Natural killer cell (primary cell): Measurements from ENCODE around the gene TOP2B. TPM values are rescaled to one million over a fixed set of nuclear protein-coding genes. Genes with fewer than 3 reads are reported as not detected.

ENCODE experiments used
- ATAC-seq, 3 donors: fragments of 150-1000 bp in 2 of 3; fragments of 200-7000 bp in 1 of 3; cut with Tn5 transposase; 1 replicate in 1 of 3; 2 replicates in 2 of 3; pipeline ENCODE4 v1.10.0; 2021; ENCODE audit warnings: mild to moderate bottlenecking in 2 of 3, moderate library complexity in 2 of 3
- DNase-seq, 2 donors: peaks; one replicate each; pipeline versions ENCODE4 v3.0.0 to v3.0.0-alpha.2; 2013 to 2021; ENCODE audit warnings: mixed read lengths in 1 of 2
- H3K27ac ChIP-seq: one replicate; pipeline ENCODE4 v1.5.1; 2013; ENCODE audit warnings: mild to moderate bottlenecking, low read length
- H3K27me3 ChIP-seq: one replicate; pipeline ENCODE4 v1.6.1; 2013; ENCODE audit warnings: low read length; ENCODE audit not compliant: control insufficient read depth, insufficient read depth
- H3K36me3 ChIP-seq: one replicate; pipeline ENCODE4 v1.6.1; 2013; ENCODE audit warnings: low read length; ENCODE audit not compliant: control insufficient read depth, insufficient read depth
- H3K4me1 ChIP-seq: one replicate; pipeline ENCODE4 v1.6.1; 2013; ENCODE audit warnings: low read length; ENCODE audit not compliant: control insufficient read depth, insufficient read depth
- H3K4me3 ChIP-seq: one replicate; pipeline ENCODE4 v1.5.1; 2013; ENCODE audit warnings: low read length
- H3K9me3 ChIP-seq: one replicate; pipeline ENCODE4 v1.6.1; 2013; ENCODE audit warnings: low read length; ENCODE audit not compliant: control insufficient read depth, insufficient read depth
- H3K27ac Mint-ChIP-seq, 2 donors: one replicate each; pipeline ENCODE4 v1.8.0; 2022; ENCODE audit warnings: mild to moderate bottlenecking in 2 of 2, mixed read lengths in 2 of 2, moderate library complexity in 1 of 2
- H3K27me3 Mint-ChIP-seq, 2 donors: one replicate each; pipeline ENCODE4 v1.8.0; 2022; ENCODE audit warnings: low read depth in 2 of 2, mixed read lengths in 2 of 2
- H3K36me3 Mint-ChIP-seq: one replicate; pipeline ENCODE4 v1.8.0; 2022; ENCODE audit warnings: mixed read lengths
- H3K4me1 Mint-ChIP-seq, 2 donors: one replicate each; pipeline ENCODE4 v1.8.0; 2022; ENCODE audit warnings: mixed read lengths in 2 of 2
- H3K4me3 Mint-ChIP-seq: one replicate; pipeline ENCODE4 v1.8.0; 2022; ENCODE audit warnings: mild to moderate bottlenecking, moderate library complexity, mixed read lengths
- H3K9me3 Mint-ChIP-seq, 2 donors: one replicate each; pipeline ENCODE4 v1.8.0; 2022; ENCODE audit warnings: mixed read lengths in 2 of 2
- CTCF ChIP-seq: fragments of 200-600 bp; IDR thresholded peaks from one replicate; pipeline ENCODE4 v1.8.0; 2022; ENCODE audit warnings: antibody characterized with exemption
- WGBS: methylation state at CpG from one replicate; pipeline ENCODE4 v1.1.7; 2013; ENCODE audit warnings: missing lambda C conversion rate; ENCODE audit not compliant: insufficient coverage; 5-methylcytosine and 5-hydroxymethylcytosine counted together
- intact Hi-C: fragments of 100-400 bp; cut with micrococcal nuclease; formaldehyde crosslinking; loops from one replicate; pipeline ENCODE4 v1.14.2; 2022
- total RNA-seq, 4 donors: library from RNA; stranded (reverse); fragments of 120-200 nt in 1 of 4; gene quantifications; one replicate each; pipeline versions ENCODE4 v1.2.3 to v1.2.4, GENCODE V29; 2013 to 2022

Gene TOP2B
- total RNA-seq, 3 donors from 2014 or later (not counting 1 experiment from before 2014, with no cell fraction given), result 126 to 180 (median 152) TPM

DNA sequence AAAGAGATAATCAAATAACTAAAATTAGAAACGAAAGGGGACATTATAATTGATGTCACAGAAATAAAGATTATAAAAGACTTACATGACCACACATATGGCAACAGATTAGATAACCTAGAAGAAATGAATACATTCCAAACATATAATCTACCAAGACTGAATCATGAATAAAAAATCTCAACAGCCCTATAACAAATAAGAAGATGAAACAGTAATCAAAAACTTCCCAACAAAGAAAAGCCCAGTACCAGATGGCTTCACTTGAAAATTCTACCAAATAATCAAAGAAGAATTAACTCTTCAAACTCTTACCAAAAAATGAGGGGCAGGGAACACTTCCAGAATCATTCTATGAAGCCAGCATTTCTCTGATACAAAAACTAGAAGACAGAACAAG, 11.8 kb downstream of the TOP2B start:
- ATAC-seq, result no peak
- WGBS, result no CpG with 5 or more reads among the region's 1 CpG
- Mint-ChIP-seq H3K27me3 (no peaks in the 10 kb centered on the region), H3K36me3 (peaks cover 22% of the 10 kb centered on the region), H3K27ac (peak overlapping the region; percentile 57 to 76), H3K4me1 (peaks cover 80 to 84% of the 10 kb centered on the region in 2 donors), H3K4me3 (peak overlapping the region; percentile 7), H3K9me3 (peaks cover 4 to 9% of the 10 kb centered on the region in 2 donors)
- intact Hi-C loops, result no loop called here
- H3K27me3 ChIP-seq, result no peaks in the 10 kb centered on the region
- peaks cover 9% of the 10 kb centered on the region for H3K4me1 ChIP-seq
- peaks cover 3% of the 10 kb centered on the region for H3K36me3 ChIP-seq
- peaks cover 5% of the 10 kb centered on the region for H3K9me3 ChIP-seq
- no peak overlapping the region for H3K27ac ChIP-seq
- no peak overlapping the region for H3K4me3 ChIP-seq
- no peak for DNase-seq
- TF ChIP-seq CTCF, result no peak

GRCh38 chr3:25648925-25649830, 15.5 kb downstream of the TOP2B start:
- no peak overlapping the region for H3K4me3 Mint-ChIP-seq
- ATAC-seq, result no peak
- intact Hi-C loops, result loop anchor here (1.0 to 5.0 kb wide), 4 partner anchors 14 to 262 kb away; no protein-coding TSS in a partner anchor

DNA sequence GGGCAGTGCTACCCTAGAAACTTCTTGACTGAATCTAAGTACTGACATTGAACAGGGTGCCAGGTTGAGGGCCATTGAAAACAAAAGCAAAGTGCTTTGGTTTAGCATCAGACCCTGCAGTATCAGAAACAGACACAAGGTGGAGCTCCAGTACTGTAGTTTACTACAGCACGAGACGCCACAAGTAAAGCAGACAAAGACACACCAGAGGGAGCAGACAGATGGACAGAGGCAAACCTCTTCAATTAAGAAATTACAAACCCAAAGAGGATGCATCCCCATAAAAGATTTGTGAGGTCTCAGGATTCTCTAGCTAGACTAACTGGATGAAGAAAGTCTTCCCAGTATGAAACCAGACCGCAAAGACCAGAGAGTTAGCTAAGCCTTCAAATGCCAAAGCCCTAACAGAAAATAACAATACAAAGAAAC, 16.6 kb downstream of the TOP2B start:
- intact Hi-C loops, result loop anchor here (1.0 to 5.0 kb wide), 4 partner anchors 15 to 263 kb away; no protein-coding TSS in a partner anchor
- peaks cover 11% of the 10 kb centered on the region for H3K36me3 ChIP-seq
- DNase-seq, result peak; percentile 73 to 91
- Mint-ChIP-seq H3K9me3 (peaks cover 4 to 9% of the 10 kb centered on the region in 2 donors), H3K27ac (peak overlapping the region; percentile 65 to 66), H3K4me3 (no peak overlapping the region), H3K36me3 (peaks cover 25% of the 10 kb centered on the region), H3K4me1 (peaks cover 55 to 57% of the 10 kb centered on the region in 2 donors), H3K27me3 (no peaks in the 10 kb centered on the region)
- H3K9me3 ChIP-seq, result peaks cover 5% of the 10 kb centered on the region
- no peaks in the 10 kb centered on the region for H3K4me1 ChIP-seq
- H3K27me3 ChIP-seq, result no peaks in the 10 kb centered on the region
- H3K4me3 ChIP-seq, result no peak overlapping the region
- H3K27ac ChIP-seq, result no peak overlapping the region
- peak; percentile 95 for TF ChIP-seq CTCF
- 52% methylated on average over 3 of the region's 3 CpGs for WGBS
- peak; percentile 97 to 98 (median 98) for ATAC-seq

More at GRCh38 chr3:25648925-25649830, 15.5 kb downstream of the TOP2B start:
- no peak for TF ChIP-seq CTCF
- WGBS, result no CpG with 5 or more reads among the region's 1 CpG
- Mint-ChIP-seq H3K27me3 (no peaks in the 10 kb centered on the region), H3K27ac (peak overlapping the region in 1 of 2 donors; percentile 66), H3K9me3 (peaks cover 4 to 9% of the 10 kb centered on the region in 2 donors), H3K36me3 (peaks cover 25% of the 10 kb centered on the region), H3K4me1 (peaks cover 61 to 62% of the 10 kb centered on the region in 2 donors)
- H3K9me3 ChIP-seq, result peaks cover 5% of the 10 kb centered on the region
- peaks cover 9% of the 10 kb centered on the region for H3K36me3 ChIP-seq
- no peak overlapping the region for H3K27ac ChIP-seq
- no peak for DNase-seq
- H3K27me3 ChIP-seq, result no peaks in the 10 kb centered on the region
- H3K4me1 ChIP-seq, result peaks cover 5% of the 10 kb centered on the region
- H3K4me3 ChIP-seq, result no peak overlapping the region
